ENCODE data around the gene ORC4.

ORC4 gene

GRCh38 chr2:148020111-148021058 is at the start of gene ORC4:
Gene ORC4 (minus strand): TSS chr2:148020737. CDS start chr2:147975958, 44,779 bp downstream.
- H3K4me3 ChIP-seq (ENCODE audit: low read length) = peak within 1 kb of the TSS; percentile 95
- peak; percentile 99 for DNase-seq (ENCODE audit: low read depth)
- peak; percentile 47 for TF ChIP-seq CTCF (conservative IDR thresholded peaks at IDR 0.05; ENCODE audit: low read length)

GRCh38 chr2:148067801-148068200 is 47.3 kb upstream of the ORC4 start:
- H3K4me3 ChIP-seq (ENCODE audit: low read length) = no peak overlapping the region
- TF ChIP-seq CTCF (conservative IDR thresholded peaks at IDR 0.05; ENCODE audit: low read length) = no peak
- no peak for DNase-seq (ENCODE audit: low read depth)

GRCh38 chr2:148065936-148066335 is 45.4 kb upstream of the ORC4 start:
- no peak for TF ChIP-seq CTCF (conservative IDR thresholded peaks at IDR 0.05; ENCODE audit: low read length)
- DNase-seq (ENCODE audit: low read depth) = no peak
- H3K4me3 ChIP-seq (ENCODE audit: low read length) = no peak overlapping the region

- TF ChIP-seq CTCF (conservative IDR thresholded peaks at IDR 0.05; ENCODE audit: low read length) = no peak
- no peak for DNase-seq (ENCODE audit: low read depth)
- H3K4me3 ChIP-seq (ENCODE audit: low read length) = no peak overlapping the region
Observed at GRCh38 chr2:148063633-148064032, 43.1 kb upstream of the ORC4 start.

- H3K4me3 ChIP-seq (ENCODE audit: low read length) = no peak overlapping the region
- TF ChIP-seq CTCF (conservative IDR thresholded peaks at IDR 0.05; ENCODE audit: low read length) = no peak
- peak; percentile 16 for DNase-seq (ENCODE audit: low read depth)
Observed at GRCh38 chr2:148058641-148059040, 38.1 kb upstream of the ORC4 start.

- H3K4me3 ChIP-seq (ENCODE audit: low read length) = no peak overlapping the region
- no peak for TF ChIP-seq CTCF (conservative IDR thresholded peaks at IDR 0.05; ENCODE audit: low read length)
- no peak for DNase-seq (ENCODE audit: low read depth)
Observed at GRCh38 chr2:148052687-148053086, 32.1 kb upstream of the ORC4 start.

DNA sequence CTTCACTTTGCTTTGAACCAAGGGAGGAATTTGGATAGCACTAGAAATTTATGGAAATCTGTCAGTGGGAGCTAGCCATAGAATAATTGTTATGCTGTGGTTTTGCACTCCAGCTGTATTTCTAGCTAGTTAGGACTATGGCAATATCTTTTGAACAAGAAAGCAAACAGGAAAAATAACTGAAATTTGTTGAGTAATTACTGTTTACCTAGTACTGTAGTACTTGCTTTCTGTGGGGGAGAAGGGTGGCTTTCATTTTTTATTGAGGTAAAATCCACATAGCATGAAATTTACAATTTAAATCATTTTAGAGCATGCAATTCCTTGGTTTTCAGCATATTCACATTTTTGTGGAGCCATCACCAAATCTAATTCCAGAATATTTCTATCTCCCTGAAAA is 28.7 kb upstream of the ORC4 start:
- no peak overlapping the region for H3K4me3 ChIP-seq (ENCODE audit: low read length)
- TF ChIP-seq CTCF (conservative IDR thresholded peaks at IDR 0.05; ENCODE audit: low read length) = no peak
- DNase-seq (ENCODE audit: low read depth) = peak; percentile 10

Measured in AG10803 (cell line).